A549 treated with GW870086 at 1 μM for 4 hours (cell line): ENCODE measurements around the gene SEC63. TPM values are rescaled to one million over a fixed set of nuclear protein-coding genes. Genes with fewer than 3 reads are reported as not detected.

Experiments
- total RNA-seq: library from RNA; stranded (reverse); fragments of 200-300 nt; extraction: Qiagen RNA extraction; gene quantifications from 5 replicates; pipeline ENCODE4 v1.2.3, GENCODE V29; 2022; ENCODE audit warnings: low read depth

The SEC63 gene
- total RNA-seq = 19.6 to 23.9 TPM (median 21.6 TPM) in 5 replicates

GRCh38 chr6:107957909-107958688 lies at the start of gene SEC63:
TSS of gene SEC63 (minus strand) at chr6:107958208. CDS start at chr6:107958009, 199 bp downstream.

Other genes with a start within 250 kb of the SEC63 start
- gene SCML4, start 133.9 kb downstream of the SEC63 start, total RNA-seq = not detected in 5 replicates
- gene OSTM1, start 116.5 kb upstream of the SEC63 start, total RNA-seq = 16.3 to 25.9 TPM (median 24.3 TPM) in 5 replicates
- gene NR2E1, start 207.8 kb upstream of the SEC63 start, total RNA-seq = 0.06 TPM in 1 of 5 replicates, not detected in the others